NCI-H146 treated with DMSO at 0.1 percent for 48 hours (cell line): Measurements from ENCODE around the gene TSHZ2.
A peak's percentile ranks its signal among the peaks of the same experiment; 100 is the strongest.
"Not testable (repeated sequence)": the region's sequence is repeated elsewhere in the genome, so short reads cannot be mapped to it uniquely, and the experiment has no call there.

Experiments used
- DNase-seq: peaks from one replicate; lab custom pipeline; 2025; ENCODE audit not compliant: unreplicated experiment; lab: John Stamatoyannopoulos, UW

The TSHZ2 gene

DNA sequence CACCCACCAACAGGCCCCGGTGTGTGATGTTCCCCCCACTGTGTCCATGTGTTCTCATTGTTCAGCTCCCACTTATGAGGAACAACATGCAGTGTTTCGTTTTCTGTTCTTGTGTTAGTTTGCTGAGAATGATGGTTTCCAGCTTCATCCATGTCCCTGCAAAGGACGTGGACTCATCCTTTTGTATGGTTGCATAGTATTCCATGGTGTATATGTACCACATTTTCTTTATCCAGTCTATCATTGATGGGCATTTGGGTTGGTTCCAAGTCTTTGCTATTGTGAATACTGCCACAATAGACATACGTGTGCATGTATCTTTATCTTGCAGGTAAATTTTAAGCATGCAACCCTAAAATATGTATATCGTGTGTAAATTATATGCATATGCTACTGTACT lies 52.5 kb downstream of the TSHZ2 start:
- DNase-seq = not testable (repeated sequence)

DNA sequence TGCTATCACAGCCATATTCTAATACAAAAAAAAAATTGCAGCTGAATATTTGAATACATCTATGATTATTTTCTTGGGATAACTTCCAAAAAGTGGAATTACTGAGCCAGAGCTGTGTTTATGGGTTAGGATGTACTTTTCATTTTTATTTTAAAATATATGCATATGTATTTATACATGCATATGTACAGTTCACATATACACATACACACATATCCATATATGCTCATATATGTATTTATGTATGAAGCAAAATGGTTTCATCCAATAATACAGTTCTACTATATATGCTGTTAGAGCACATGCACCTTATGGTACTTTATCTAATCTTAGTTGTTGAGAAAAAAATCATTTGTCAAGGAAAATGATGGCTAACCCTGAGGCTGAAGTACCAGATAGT lies 54.9 kb downstream of the TSHZ2 start:
- DNase-seq = no peak

DNA sequence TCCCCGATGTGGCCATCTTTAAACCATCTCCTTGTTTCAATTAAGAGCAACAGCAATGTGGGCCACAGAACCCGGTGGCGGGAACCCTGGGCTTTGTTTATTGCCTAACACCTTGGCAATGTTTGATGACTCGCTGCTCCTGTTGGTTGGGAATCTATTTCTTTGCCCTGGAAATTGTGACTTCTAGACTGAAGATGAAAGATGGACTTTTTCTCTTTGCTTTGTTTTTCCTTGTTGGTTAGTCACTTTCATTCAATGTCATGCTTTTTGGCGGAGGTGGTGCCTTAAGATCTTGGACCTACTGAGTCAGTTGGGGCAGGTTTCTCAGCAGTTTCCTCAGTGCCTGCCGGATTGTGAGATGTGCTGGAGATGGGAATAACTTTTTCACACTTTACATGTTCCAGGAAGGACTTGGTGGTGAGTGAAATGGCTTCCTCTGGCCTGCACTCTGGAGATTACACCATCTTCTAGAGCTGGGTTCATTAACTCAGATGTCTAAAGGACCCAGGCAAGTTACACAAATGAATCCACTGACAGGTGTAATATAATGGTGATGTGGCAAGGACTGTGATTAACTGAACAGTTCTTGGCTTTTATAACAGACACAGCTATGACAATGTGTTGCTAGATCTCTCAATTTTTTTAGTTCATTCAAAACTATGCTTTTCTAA lies 56.3 kb downstream of the TSHZ2 start:
- DNase-seq = no peak

DNA sequence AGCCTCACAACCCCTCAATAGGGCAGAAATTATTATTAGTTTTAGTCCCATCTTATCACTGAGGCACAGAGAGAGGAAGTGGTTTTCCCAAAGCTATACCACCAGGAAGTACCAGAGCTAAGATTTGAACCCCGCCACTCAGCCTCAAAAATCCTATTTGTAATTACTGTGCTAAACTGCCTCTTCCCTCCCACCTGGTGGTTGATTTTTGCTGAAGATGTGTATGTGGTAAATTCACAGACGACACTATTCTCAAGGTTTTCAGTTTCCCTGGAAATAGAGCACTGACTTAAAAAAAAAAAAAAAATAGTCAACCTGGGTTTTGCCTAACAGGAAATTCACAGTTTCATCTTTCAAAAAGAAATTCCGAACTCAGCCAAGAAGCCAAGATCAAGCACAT lies 57.9 kb downstream of the TSHZ2 start:
- no peak for DNase-seq

- DNase-seq = no peak
Observed at GRCh38 chr20:53032046-53032445, 59.9 kb downstream of the TSHZ2 start.

GRCh38 chr20:53032478-53032932 lies 60.3 kb downstream of the TSHZ2 start:
- DNase-seq = no peak

- no peak for DNase-seq
Observed at GRCh38 chr20:53033176-53033575, 61.0 kb downstream of the TSHZ2 start.

DNA sequence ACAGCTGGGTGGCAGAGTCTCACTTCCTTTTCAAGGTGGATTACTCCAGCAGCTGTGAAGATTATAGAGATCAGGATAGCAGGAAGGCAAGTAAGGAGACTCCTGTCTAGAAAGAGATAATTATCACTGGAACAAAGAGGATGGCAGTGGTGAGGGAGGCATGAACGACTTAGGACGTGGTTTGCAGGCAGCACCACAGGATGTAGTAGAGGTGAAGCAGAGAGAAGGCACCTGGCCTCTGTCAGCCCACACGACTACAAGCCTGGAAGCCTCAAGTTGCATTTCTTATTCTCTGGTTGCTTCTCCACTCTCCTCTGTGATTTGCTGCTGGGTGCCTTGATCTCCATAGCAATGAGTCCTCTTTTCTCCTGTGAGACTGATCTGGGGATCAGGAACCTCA lies 62.7 kb downstream of the TSHZ2 start:
- peak; percentile 9 for DNase-seq

DNA sequence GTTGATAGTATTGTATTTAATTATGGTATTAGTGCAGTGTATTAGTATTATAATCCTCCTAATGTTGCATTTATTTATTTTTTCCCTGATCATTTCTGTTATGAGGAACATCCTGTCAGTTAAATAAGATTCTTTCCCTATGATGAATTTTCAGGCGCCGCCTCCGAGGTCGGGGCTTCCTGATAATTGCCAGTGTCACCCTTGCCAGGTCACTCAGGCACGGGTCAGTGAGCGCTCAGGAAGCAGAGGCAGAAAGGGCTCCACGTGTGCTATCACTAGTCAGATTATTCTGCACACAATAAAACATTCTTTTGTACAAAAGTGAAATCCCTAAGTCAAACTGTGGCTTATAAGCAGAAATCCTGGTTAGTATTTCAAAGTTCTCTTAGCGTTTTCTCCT lies 64.8 kb downstream of the TSHZ2 start:
- no peak for DNase-seq

DNA sequence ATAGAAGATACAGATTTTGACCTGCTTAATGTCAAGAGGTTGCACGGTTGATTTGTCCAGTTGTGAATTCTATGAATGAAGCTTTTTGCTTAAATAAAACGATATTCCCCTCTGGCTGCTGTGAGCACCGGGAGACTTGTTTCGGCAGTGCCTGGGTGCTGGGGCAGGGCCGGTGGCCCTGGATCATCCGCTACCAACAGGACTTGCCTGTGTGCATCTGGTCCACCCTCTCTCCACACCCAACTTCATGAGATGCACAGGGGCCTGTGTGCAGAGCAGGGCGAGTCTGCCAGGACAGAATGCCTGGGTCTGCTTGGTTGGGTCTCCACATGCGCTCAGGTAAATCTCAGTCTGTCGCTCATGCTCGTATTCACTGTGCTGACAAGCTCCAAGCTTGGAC lies 65.5 kb downstream of the TSHZ2 start:
- no peak for DNase-seq

- no peak for DNase-seq
Observed at GRCh38 chr20:53038299-53038698, 66.1 kb downstream of the TSHZ2 start.

DNA sequence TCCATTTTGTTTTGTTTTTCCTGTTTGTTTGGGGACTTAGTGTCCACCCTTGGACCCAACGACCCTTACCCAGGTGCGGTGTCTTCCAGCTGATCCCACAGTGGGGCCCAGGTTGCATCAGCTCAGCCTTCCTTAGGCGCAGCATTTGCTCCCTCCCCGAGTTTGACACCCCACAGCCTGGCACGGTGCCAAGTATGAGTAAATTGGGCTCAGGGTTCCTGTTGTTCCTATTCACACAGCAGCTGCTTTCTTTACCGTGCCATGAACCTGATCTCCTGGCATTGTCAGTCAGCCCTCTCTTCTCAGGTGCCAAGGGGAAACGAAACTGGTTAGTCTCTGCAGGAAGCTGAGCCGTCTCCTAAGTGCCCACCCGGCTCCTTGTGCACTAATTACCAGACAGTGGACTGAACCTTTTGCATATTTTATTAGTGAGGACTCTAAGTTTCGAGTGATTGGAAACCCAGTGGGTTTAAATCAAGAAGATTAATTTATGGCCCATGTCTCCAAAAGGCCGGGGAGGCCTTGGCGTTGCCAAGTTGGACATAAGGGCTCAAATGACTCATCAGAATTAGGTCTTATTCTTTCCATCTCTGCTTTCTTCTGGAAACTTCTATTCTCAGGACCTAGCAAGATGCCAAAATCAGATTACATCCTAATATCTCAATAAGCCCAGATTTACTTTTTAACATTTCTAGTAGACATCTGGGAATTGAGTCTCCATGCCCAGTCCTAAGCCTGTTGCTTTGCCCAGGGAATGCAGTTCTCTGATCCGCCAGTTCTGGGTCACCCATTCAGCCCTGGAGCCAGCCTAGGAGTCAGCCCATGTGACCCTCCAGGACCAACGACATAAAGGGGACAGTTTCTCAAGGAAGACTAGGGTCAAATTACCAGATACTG lies 68.8 kb downstream of the TSHZ2 start:
- DNase-seq = peak; percentile 69

DNA sequence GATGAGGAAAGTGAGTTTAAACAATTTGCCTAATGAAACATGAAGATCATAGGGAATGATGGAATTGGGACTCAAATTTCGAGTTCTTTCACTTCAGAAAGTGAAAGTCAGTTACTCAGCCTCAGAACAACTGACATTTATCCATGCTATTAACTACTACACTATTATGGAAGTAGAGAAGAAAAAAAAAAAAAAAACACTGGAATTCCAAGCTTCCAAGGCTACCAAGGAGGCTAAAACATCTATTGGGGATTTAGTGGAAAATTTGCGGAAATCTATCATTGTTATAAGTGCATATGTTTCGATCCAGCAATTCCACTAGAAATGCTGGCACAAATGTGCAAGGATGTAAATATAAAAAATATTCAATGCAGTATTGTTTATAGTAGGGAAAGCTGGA lies 70.4 kb downstream of the TSHZ2 start:
- no peak for DNase-seq

DNA sequence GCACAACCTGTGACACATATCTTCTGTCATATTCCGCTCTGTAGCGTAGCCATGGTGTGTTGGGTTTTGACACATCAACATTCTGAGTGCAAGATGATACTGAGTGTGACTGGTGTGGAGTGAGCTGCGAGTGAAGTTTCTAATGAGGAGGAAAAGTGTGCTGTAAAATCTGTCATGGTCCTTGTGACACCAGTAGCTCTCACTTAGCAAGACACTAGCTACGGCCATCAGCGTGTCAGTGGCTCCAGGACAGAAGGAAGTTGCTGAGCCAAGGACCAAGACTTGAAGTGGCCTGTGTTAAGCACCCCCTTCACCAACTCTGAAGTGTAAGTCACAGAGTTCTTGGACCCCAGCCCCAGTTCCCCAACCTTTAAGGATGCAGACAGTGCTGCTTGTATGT lies 72.1 kb downstream of the TSHZ2 start:
- no peak for DNase-seq

- DNase-seq = no peak
Observed at GRCh38 chr20:53045941-53046340, 73.8 kb downstream of the TSHZ2 start.

GRCh38 chr20:53047203-53047602 lies 75.0 kb downstream of the TSHZ2 start:
- no peak for DNase-seq

DNA sequence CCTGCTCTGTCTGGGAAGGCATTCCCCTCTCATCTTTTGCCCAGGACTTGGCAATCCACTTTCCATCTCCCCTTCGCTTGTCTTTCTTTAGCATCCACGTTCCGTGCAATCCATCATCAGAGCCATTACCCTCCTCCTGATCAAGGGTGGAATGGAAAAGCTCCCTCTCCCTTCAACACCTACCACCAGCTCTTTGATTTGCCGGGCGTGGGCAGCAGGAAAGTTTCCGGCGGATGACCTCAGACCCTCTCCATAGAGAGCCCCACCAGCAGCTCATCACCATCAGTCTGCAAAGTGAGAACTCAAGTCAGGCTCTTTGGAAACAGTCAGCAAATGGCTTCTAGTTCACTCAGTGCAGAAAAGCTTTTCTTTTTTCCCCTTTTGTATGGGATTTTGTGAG lies 76.2 kb downstream of the TSHZ2 start:
- no peak for DNase-seq

- no peak for DNase-seq
Observed at GRCh38 chr20:53050338-53050737, 78.2 kb downstream of the TSHZ2 start.

DNA sequence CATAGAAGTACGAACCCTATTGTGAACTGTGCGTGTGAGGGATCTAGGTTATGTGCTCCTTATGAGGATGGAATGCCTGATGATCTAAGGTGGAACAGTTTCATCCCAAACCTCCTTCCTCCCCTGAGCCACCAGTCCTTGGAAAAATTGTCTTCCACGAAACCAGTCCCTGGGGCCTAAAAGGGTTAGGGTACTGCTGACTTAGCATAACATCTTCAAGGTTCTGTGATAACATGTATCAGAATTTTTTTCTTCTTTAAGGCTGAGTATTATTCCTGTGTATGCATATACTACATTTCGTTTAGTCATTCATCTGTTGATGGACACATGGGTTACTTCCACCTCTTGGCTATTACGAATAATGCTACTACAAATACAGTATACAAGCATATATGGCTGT lies 80.2 kb downstream of the TSHZ2 start:
- no peak for DNase-seq

DNA sequence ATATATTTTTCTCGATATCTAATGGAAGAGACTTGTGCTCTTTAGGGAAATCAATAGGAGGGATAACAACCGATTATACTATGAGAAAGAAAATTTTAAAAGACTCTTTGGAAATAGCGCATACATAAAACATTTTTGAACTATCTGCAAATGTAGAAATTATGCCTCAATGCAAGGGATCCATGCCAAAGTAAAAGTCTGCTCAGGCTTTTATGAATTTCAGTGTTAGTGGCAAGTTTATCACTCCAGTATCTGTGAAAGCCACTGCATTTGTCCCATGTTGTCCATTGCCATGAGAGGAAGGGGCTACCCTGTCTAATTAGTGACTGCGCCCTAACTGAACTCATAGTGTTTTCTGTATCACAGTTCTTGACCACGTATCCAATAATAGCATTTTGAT lies 81.4 kb downstream of the TSHZ2 start:
- DNase-seq = no peak

- DNase-seq = no peak
Observed at GRCh38 chr20:53055367-53056067, 83.4 kb downstream of the TSHZ2 start.

GRCh38 chr20:53057579-53057978 lies 85.4 kb downstream of the TSHZ2 start:
- DNase-seq = no peak
